ENCODE results near the gene KAZN. TPM values are rescaled to one million over a fixed set of nuclear protein-coding genes. Genes with fewer than 3 reads are reported as not detected.
A peak's percentile ranks its signal among the peaks of the same experiment; 100 is the strongest.

The KAZN gene
- total and polyA plus RNA-seq, 2 of the 8 experiments (the other 6 are each of a cell fraction or from before 2014, with no cell fraction given) = 3.7 to 11.8 TPM

- Histone ChIP-seq H4K20me1 (replicated peaks in 1 of 2; ENCODE audit: control insufficient read depth in 1 of 2, insufficient read depth in 2 of 2, low read length in 2 of 2) (no peaks in the 10 kb centered on the region), H3K9ac (replicated peaks in 1 of 4; ENCODE audit: extremely low read depth in 1 of 4, low read depth in 3 of 4, low read length in 3 of 4) (no peak overlapping the region), H4K8ac (ENCODE audit: extremely low read depth, insufficient read depth, low read length) (no peak overlapping the region; the same call in 1 of the 2 replicates), H4K5ac (ENCODE audit: insufficient read length, low read depth, low read length) (no peak overlapping the region), H3K4me3 (ENCODE audit: extremely low read depth in 1 of 4, insufficient read depth in 2 of 4, low read depth in 3 of 4, low read length in 4 of 4) (no peak overlapping the region), H3K4me2 (ENCODE audit: insufficient read depth in 1 of 2, low read depth in 2 of 2, low read length in 2 of 2) (no peak overlapping the region), H2AFZ (ENCODE audit: low read length) (no peak overlapping the region), H2BK12ac (ENCODE audit: low read depth, low read length) (0 out of 2 replicates have a peak overlapping the region, but pooled peaks have one; percentile 6), H3K36me3 (ENCODE audit: control insufficient read depth in 2 of 4, insufficient read depth in 4 of 4, low read length in 3 of 4) (no peaks in the 10 kb centered on the region), H2AK5ac (ENCODE audit: low read depth, low read length) (no peak overlapping the region), H3K14ac (ENCODE audit: insufficient read length) (no peak overlapping the region), H2BK20ac (ENCODE audit: low read length) (no peak overlapping the region), H3K4me1 (replicated peaks in 1 of 4; ENCODE audit: control insufficient read depth in 3 of 4, insufficient read depth in 4 of 4, low read length in 3 of 4) (peaks cover 12 to 19% (median 14%) of the 10 kb centered on the region in 4 experiments; a peak in 6 of 7 replicates), H4K91ac (replicated peaks; ENCODE audit: insufficient read length, low read length) (no peak overlapping the region), H2BK15ac (ENCODE audit: low read length) (no peak overlapping the region), H3K27me3 (replicated peaks in 1 of 4; ENCODE audit: control insufficient read depth in 3 of 4, extremely low read depth in 1 of 4, insufficient read depth in 3 of 4, low read length in 3 of 4) (peaks cover 1 to 20% (median 17%) of the 10 kb centered on the region in 4 experiments; a peak in 6 of 7 replicates), H3K27ac (ENCODE audit: low read depth, low read length) (no peak overlapping the region), H3K79me2 (ENCODE audit: control insufficient read depth in 1 of 2, insufficient read depth in 2 of 2, low read length in 2 of 2) (peaks cover 0 to 18% of the 10 kb centered on the region in 2 experiments; a peak in 2 of 4 replicates), H3K79me1 (ENCODE audit: low read depth, low read length) (peaks cover 5% of the 10 kb centered on the region; the same call in 1 of the 2 replicates), H3K4ac (replicated peaks; ENCODE audit: insufficient read length, low read depth, low read length) (no peak overlapping the region), H3K23me2 (ENCODE audit: low read depth, low read length) (peaks cover 10% of the 10 kb centered on the region; the same call in 1 of the 2 replicates), H3K23ac (ENCODE audit: insufficient read length) (no peak overlapping the region), H3K18ac (ENCODE audit: extremely low read depth, low read length) (no peak overlapping the region), H2BK120ac (replicated peaks; ENCODE audit: low read depth, low read length) (no peak overlapping the region), H2BK5ac (ENCODE audit: low read depth, low read length) (no peak overlapping the region), H3K56ac (replicated peaks; ENCODE audit: insufficient read length, low read depth, low read length) (no peak overlapping the region), H3K9me3 (ENCODE audit: insufficient read depth in 2 of 2, low read depth in 1 of 2, low read length in 1 of 2) (no peaks in the 10 kb centered on the region)
- ChIA-PET CTCF (ENCODE audit: partially characterized antibody) (interaction anchor here (0.7 to 1.2 kb wide), 3 partner anchors 136 to 439 kb away, joined by 3 read pairs; no protein-coding TSS in a partner anchor), POLR2A (ENCODE audit: partially characterized antibody) (interaction anchor here (0.6 kb wide), 1 partner anchor 232 kb away, joined by 3 read pairs; no protein-coding TSS in a partner anchor)
- no peak for FAIRE-seq
- 88% methylated on average over 2 of the region's 2 CpGs; no CpG with 5 or more reads in 1 of the 2 experiments for WGBS, 2 experiments (ENCODE audit: extremely low coverage in 1 of 2, insufficient coverage in 1 of 2, insufficient read length in 1 of 2, insufficient replicate concordance in 2 of 2, low coverage in 1 of 2, low lambda C conversion rate in 2 of 2, missing lambda C conversion rate in 1 of 2)
- no peak for DNase-seq (ENCODE audit: low read depth in 1 of 2, low spot score in 2 of 2)
- TF ChIP-seq RAD21 (IDR thresholded peaks at IDR 0.05 in 1 of 2, conservative IDR thresholded peaks at IDR 0.05 in 1 of 2; ENCODE audit: low read depth in 2 of 2, low read length in 2 of 2) (no peak), TEAD4 (IDR thresholded peaks at IDR 0.05; ENCODE audit: low read depth, low read length) (no peak), RBBP5 (IDR thresholded peaks at IDR 0.05; ENCODE audit: borderline replicate concordance, low read depth, low read length) (no peak), EP300 (IDR thresholded peaks at IDR 0.05; ENCODE audit: borderline replicate concordance in 1 of 2, low read depth in 2 of 2, low read length in 2 of 2) (no peak), KDM1A (IDR thresholded peaks at IDR 0.05; ENCODE audit: borderline replicate concordance, low read length) (no peak), SP4 (IDR thresholded peaks at IDR 0.05; ENCODE audit: low read length) (no peak), HDAC2 (IDR thresholded peaks at IDR 0.05; ENCODE audit: borderline replicate concordance in 1 of 2, low read depth in 2 of 2, low read length in 2 of 2) (no peak), SP2 (IDR thresholded peaks at IDR 0.05; ENCODE audit: low read length) (no peak), POLR2AphosphoS5 (IDR thresholded peaks at IDR 0.05; ENCODE audit: low read depth, low read length) (no peak), GABPA (IDR thresholded peaks at IDR 0.05; ENCODE audit: borderline replicate concordance, insufficient read depth, low read length) (no peak), CTBP2 (IDR thresholded peaks at IDR 0.05; ENCODE audit: borderline replicate concordance, insufficient read depth, insufficient read length, low read length) (no peak), HDAC6 (IDR thresholded peaks at IDR 0.05; ENCODE audit: low read depth, low read length) (no peak)
Measured at GRCh38 chr1:14603645-14604044, 5.2 kb downstream of the KAZN start.
